ENCODE data around the gene NAV3. TPM values are rescaled to one million over a fixed set of nuclear protein-coding genes. Genes with fewer than 3 reads are reported as not detected.

NAV3 gene
- total and polyA plus RNA-seq, 9 donors: 10.5 to 63.9 (median 31.5) TPM

GRCh38 chr12:78120866-78121560 lies 290.3 kb downstream of the NAV3 start:
- TF ChIP-seq CTCF (IDR thresholded peaks at IDR 0.05) (no peak), POLR2A (IDR thresholded peaks at IDR 0.05) (no peak), EP300 (IDR thresholded peaks at IDR 0.05) (no peak)
- intact Hi-C loops (cut with DNase I): no loop called here
- no peak overlapping the region for H3K27ac ChIP-seq
- no peak overlapping the region for H3K4me3 ChIP-seq
- WGBS, 3 donors: 66 to 76% (median 68%) methylated on average over 6 of the region's 6 CpGs
- no peaks in the 10 kb centered on the region for H3K36me3 ChIP-seq
- DNase-seq: no peak
- no peaks in the 10 kb centered on the region for H3K4me1 ChIP-seq (ENCODE audit: insufficient read depth)
- no peaks in the 10 kb centered on the region for H3K9me3 ChIP-seq
- H3K27me3 ChIP-seq: no peaks in the 10 kb centered on the region

DNA sequence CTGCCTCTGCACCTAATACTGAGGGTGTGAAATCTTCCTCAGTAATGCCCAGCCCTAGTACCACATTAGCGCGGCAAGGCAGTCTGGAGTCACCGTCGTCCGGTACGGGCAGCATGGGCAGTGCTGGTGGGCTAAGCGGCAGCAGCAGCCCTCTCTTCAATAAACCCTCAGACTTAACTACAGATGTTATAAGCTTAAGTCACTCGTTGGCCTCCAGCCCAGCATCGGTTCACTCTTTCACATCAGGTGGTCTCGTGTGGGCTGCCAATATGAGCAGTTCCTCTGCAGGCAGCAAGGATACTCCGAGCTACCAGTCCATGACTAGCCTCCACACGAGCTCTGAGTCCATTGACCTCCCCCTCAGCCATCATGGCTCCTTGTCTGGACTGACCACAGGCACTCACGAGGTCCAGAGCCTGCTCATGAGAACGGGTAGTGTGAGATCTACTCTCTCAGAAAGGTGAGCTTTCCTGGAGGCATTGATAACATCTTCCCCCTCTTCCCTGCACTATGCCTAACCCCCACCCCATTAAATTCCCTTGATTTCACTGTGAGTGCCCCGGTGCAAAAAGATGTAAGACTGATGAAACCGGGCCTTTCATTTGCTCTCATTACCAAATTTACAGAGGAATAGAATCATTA lies 291.4 kb downstream of the NAV3 start:
- WGBS, 3 donors: 91 to 92% (median 91%) methylated on average over 16 of the region's 16 CpGs
- no peaks in the 10 kb centered on the region for H3K4me1 ChIP-seq (ENCODE audit: insufficient read depth)
- no peak overlapping the region for H3K4me3 ChIP-seq
- H3K36me3 ChIP-seq: no peaks in the 10 kb centered on the region
- H3K27me3 ChIP-seq: no peaks in the 10 kb centered on the region
- intact Hi-C loops (cut with DNase I): no loop called here
- no peaks in the 10 kb centered on the region for H3K9me3 ChIP-seq
- no peak overlapping the region for H3K27ac ChIP-seq
- TF ChIP-seq EP300 (IDR thresholded peaks at IDR 0.05) (no peak), CTCF (IDR thresholded peaks at IDR 0.05) (no peak), POLR2A (IDR thresholded peaks at IDR 0.05) (no peak)
- no peak for DNase-seq

- Histone ChIP-seq H3K27me3 (peaks cover 4% of the 10 kb centered on the region), H3K9me3 (no peaks in the 10 kb centered on the region), H3K4me3 (no peak overlapping the region), H3K27ac (no peak overlapping the region), H3K36me3 (no peaks in the 10 kb centered on the region), H3K4me1 (ENCODE audit: insufficient read depth) (peaks cover 2% of the 10 kb centered on the region)
- 68 to 99% (median 96%) methylated on average over 2 of the region's 2 CpGs for WGBS, 3 donors
- no peak for DNase-seq
- intact Hi-C loops (cut with DNase I): no loop called here
- TF ChIP-seq POLR2A (IDR thresholded peaks at IDR 0.05): no peak
- TF ChIP-seq EP300 (IDR thresholded peaks at IDR 0.05): no peak
Observed at GRCh38 chr12:78128211-78128610, 297.5 kb downstream of the NAV3 start.

GRCh38 chr12:78143717-78144116 lies 313.0 kb downstream of the NAV3 start:
- Histone ChIP-seq H3K27ac (no peak overlapping the region), H3K4me3 (no peak overlapping the region), H3K36me3 (no peaks in the 10 kb centered on the region), H3K27me3 (no peaks in the 10 kb centered on the region), H3K4me1 (ENCODE audit: insufficient read depth) (no peaks in the 10 kb centered on the region), H3K9me3 (no peaks in the 10 kb centered on the region)
- intact Hi-C loops (cut with DNase I): no loop called here
- DNase-seq: no peak
- TF ChIP-seq CTCF (IDR thresholded peaks at IDR 0.05): no peak
- no peak for TF ChIP-seq EP300 (IDR thresholded peaks at IDR 0.05)

GRCh38 chr12:78145398-78145797 lies 314.7 kb downstream of the NAV3 start:
- Histone ChIP-seq H3K36me3 (no peaks in the 10 kb centered on the region), H3K27me3 (no peaks in the 10 kb centered on the region), H3K27ac (no peak overlapping the region), H3K4me1 (ENCODE audit: insufficient read depth) (no peaks in the 10 kb centered on the region), H3K9me3 (no peaks in the 10 kb centered on the region), H3K4me3 (no peak overlapping the region)
- TF ChIP-seq EP300 (IDR thresholded peaks at IDR 0.05) (no peak), CTCF (IDR thresholded peaks at IDR 0.05) (no peak)
- 11% methylated on average over 2 of the region's 2 CpGs for WGBS, 3 donors
- intact Hi-C loops (cut with DNase I): no loop called here
- no peak for DNase-seq
